CD8-positive, alpha-beta memory T cell (primary cell): ENCODE data around the gene SCN2B. TPM values are rescaled to one million over a fixed set of nuclear protein-coding genes. Genes with fewer than 3 reads are reported as not detected.

Experiments used
- CTCF ChIA-PET: fragments of 350-600 bp; sonication (Branson Sonifier 250); formaldehyde crosslinking; loops from one replicate; lab custom pipeline; 2021; ENCODE audit warnings: antibody characterized with exemption; lab: Charles Lee
- POLR2A ChIA-PET: fragments of 350-600 bp; sonication (Branson Sonifier 250); formaldehyde crosslinking; loops from one replicate; lab custom pipeline; 2021; ENCODE audit warnings: antibody characterized with exemption; lab: Charles Lee
- DNase-seq, 5 donors: peaks; one replicate each; pipeline versions ENCODE4 v3.0.0 to v3.0.0-alpha.2; 2020 to 2022; ENCODE audit warnings: mixed read lengths in 1 of 5
- H3K27ac ChIP-seq: one replicate; pipeline ENCODE4 v1.7.0; 2013; ENCODE audit warnings: low read depth, mild to moderate bottlenecking, low read length, moderate library complexity
- H3K27me3 ChIP-seq: 2 replicates; pipeline ENCODE4 v1.7.0; 2013; ENCODE audit warnings: low read length, mild to moderate bottlenecking; ENCODE audit not compliant: insufficient read depth, poor library complexity, severe bottlenecking
- H3K36me3 ChIP-seq: 2 replicates; pipeline ENCODE4 v1.7.0; 2013; ENCODE audit warnings: mild to moderate bottlenecking, low read length, moderate library complexity; ENCODE audit not compliant: insufficient read depth
- H3K4me1 ChIP-seq: 2 replicates; pipeline ENCODE4 v1.7.0; 2013; ENCODE audit warnings: mild to moderate bottlenecking, low read length, moderate library complexity; ENCODE audit not compliant: insufficient read depth
- H3K4me3 ChIP-seq: 2 replicates; pipeline ENCODE4 v1.7.0; 2013; ENCODE audit warnings: mild to moderate bottlenecking, low read length
- H3K9me3 ChIP-seq: 2 replicates; pipeline ENCODE4 v1.7.0; 2013; ENCODE audit warnings: mild to moderate bottlenecking, low read length
- H3K27ac Mint-ChIP-seq, 8 donors: one replicate each; pipeline ENCODE4 v1.8.0; 2020 to 2021; ENCODE audit warnings: mixed read lengths in 8 of 8, mild to moderate bottlenecking in 6 of 8, inconsistent platforms in 3 of 8, moderate library complexity in 3 of 8
- H3K27me3 Mint-ChIP-seq, 2 donors: one replicate each; pipeline ENCODE4 v1.8.0; 2020 to 2021; ENCODE audit warnings: mixed read lengths in 2 of 2, mild to moderate bottlenecking in 1 of 2, moderate library complexity in 1 of 2
- H3K36me3 Mint-ChIP-seq, 3 donors: one replicate each; pipeline ENCODE4 v1.8.0; 2020 to 2021; ENCODE audit warnings: mixed read lengths in 3 of 3, inconsistent platforms in 1 of 3, mild to moderate bottlenecking in 1 of 3
- H3K4me1 Mint-ChIP-seq, 3 donors: one replicate each; pipeline ENCODE4 v1.8.0; 2020 to 2021; ENCODE audit warnings: mixed read lengths in 3 of 3, inconsistent platforms in 1 of 3, mild to moderate bottlenecking in 1 of 3
- H3K4me3 Mint-ChIP-seq, 7 donors: one replicate each; pipeline ENCODE4 v1.8.0; 2020 to 2021; ENCODE audit warnings: mixed read lengths in 7 of 7, mild to moderate bottlenecking in 6 of 7, moderate library complexity in 4 of 7, inconsistent platforms in 2 of 7
- H3K9me3 Mint-ChIP-seq, 5 donors: one replicate each; pipeline ENCODE4 v1.8.0; 2020 to 2022; ENCODE audit warnings: mixed read lengths in 5 of 5, mild to moderate bottlenecking in 3 of 5, moderate library complexity in 2 of 5, inconsistent platforms in 1 of 5
- polyA plus RNA-seq: library from polyadenylated mRNA; unstranded; fragments of 300-500 nt; fragmentation: Illumina TruSeq; gene quantifications from one replicate; pipeline ENCODE4 v1.2.3, GENCODE V29; 2021
- total RNA-seq, 2 experiments: library from RNA; stranded (reverse); gene quantifications; one replicate each; pipeline ENCODE4 v1.2.3, GENCODE V29; 2021

Gene SCN2B, protein sequence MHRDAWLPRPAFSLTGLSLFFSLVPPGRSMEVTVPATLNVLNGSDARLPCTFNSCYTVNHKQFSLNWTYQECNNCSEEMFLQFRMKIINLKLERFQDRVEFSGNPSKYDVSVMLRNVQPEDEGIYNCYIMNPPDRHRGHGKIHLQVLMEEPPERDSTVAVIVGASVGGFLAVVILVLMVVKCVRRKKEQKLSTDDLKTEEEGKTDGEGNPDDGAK
- total RNA-seq (not detected), polyA plus RNA-seq (not detected)

DNA sequence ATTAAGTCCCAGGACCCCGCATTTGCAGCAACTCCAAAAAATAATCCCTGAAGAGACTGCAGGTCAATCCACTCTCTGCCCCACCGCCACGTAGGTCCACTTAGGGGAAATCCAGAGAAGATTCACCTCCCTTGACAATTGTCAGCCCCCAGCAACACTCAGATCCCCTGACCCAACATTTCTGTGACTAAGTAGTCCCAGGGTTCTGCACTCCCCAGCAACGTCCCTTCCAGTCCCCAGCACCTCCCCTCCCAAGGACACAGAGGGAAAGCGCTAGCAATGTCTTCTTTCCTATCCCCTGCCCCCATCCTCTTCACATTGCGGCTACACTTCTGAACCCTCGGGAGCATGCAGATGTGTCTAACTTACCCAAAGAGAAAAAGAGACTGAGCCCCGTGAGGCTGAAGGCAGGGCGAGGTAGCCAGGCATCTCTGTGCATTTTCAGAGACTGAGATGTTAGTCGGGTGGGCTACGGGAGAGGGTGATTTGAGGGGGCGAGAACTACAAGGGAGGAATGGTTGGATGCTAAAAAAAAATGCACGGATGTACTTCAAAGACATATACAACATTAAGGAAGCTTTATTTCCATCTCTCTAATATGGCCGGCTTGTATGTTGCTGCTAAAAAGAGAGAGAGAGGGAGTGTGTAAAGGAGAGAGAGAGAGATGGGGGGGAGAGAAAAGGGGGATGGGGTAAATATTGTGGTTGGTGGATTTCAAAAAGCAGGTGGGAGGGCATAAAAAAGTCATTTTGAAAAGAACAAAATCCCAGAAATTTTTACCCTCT lies at the start of gene SCN2B:
Gene SCN2B, minus strand, starts transcription at position 647 of the 785 bp plus-strand sequence. Its CDS starts 208 bp downstream, at position 439.
- peak within 1 kb of the TSS in 1 of 8 donors; percentile 52 for H3K27ac Mint-ChIP-seq
- no peaks in the 10 kb centered on the region for H3K36me3 ChIP-seq
- no peaks in the 10 kb centered on the region for H3K9me3 ChIP-seq
- H3K4me3 ChIP-seq, result no peak within 1 kb of the TSS
- H3K27ac ChIP-seq, result no peak within 1 kb of the TSS
- H3K4me1 Mint-ChIP-seq, result peaks cover 0 to 5% (median 4%) of the 10 kb centered on the region in 3 donors
- H3K4me1 ChIP-seq, result peaks cover 8% of the 10 kb centered on the region
- CTCF ChIA-PET, result no interaction called here
- no peaks in the 10 kb centered on the region for H3K27me3 ChIP-seq
- H3K4me3 Mint-ChIP-seq, result no peak within 1 kb of the TSS
- no peaks in the 10 kb centered on the region for H3K9me3 Mint-ChIP-seq
- DNase-seq, result no peak
- H3K36me3 Mint-ChIP-seq, result no peaks in the 10 kb centered on the region
- H3K27me3 Mint-ChIP-seq, result peaks cover 6 to 8% of the 10 kb centered on the region in 2 donors
- POLR2A ChIA-PET, result no interaction called here

DNA sequence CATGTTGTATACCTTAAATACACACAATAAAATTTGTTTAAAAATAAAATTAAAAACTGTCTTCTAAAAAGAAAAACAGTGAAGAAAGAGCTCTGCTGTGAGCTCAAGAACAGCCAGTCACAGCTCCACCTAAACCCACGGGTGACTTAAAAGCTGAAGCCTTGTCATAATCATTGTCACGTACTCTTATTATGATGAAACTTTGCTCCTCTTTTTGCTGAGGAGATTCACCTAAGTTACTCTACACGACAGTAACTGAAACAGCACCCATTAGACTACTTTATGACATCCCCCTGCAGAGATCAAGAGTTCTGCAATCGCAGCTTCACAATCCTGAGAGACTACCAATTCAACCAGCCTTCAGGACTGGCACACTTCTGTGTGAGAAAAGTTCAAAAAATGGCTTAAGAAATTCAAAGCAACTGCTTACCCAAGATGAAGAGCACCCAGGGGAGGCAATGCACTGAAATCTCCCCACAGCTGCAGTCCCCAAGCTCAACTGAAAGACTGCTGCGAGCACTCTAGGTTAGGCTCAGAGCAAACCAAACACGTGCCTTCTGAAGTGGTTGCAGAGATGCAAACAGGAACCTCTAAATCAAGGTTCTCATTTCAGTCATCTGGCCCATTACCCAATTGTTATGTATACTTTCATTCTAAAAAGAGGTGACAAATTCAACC lies 48.2 kb upstream of the SCN2B start, which contains the start of gene JAML:
Gene JAML, minus strand, starts transcription at position 501 of the 678 bp plus-strand sequence. CDS start 10,145 bp downstream, outside the sequence.
- Mint-ChIP-seq H3K9me3 (no peaks in the 10 kb centered on the region), H3K4me3 (peak within 1 kb of the TSS; percentile 84 to 94 (median 90)), H3K27me3 (no peaks in the 10 kb centered on the region), H3K36me3 (peaks cover 4 to 64% (median 5%) of the 10 kb centered on the region in 3 donors), H3K4me1 (peaks cover 0 to 77% (median 43%) of the 10 kb centered on the region in 3 donors), H3K27ac (peak within 1 kb of the TSS in 7 of 8 donors; percentile 76 to 96 (median 95))
- no peaks in the 10 kb centered on the region for H3K9me3 ChIP-seq
- peak; percentile 31 to 84 (median 75) for DNase-seq
- peaks cover 86% of the 10 kb centered on the region for H3K4me1 ChIP-seq
- CTCF ChIA-PET, result interaction anchor here (0.7 to 5.4 kb wide), 13 partner anchors 9 to 129 kb away, joined by 3 to 19 read pairs (median 4); partner anchors contain the start of gene CD3D
- H3K4me3 ChIP-seq, result peak within 1 kb of the TSS; percentile 76
- POLR2A ChIA-PET, result interaction anchor here (0.5 to 4.1 kb wide), 12 partner anchors 11 to 211 kb away, joined by 3 to 27 read pairs (median 4); partner anchors contain the start of genes CD3D, KMT2A, MPZL3 and UBE4A
- no peaks in the 10 kb centered on the region for H3K36me3 ChIP-seq
- peak within 1 kb of the TSS; percentile 61 for H3K27ac ChIP-seq
- H3K27me3 ChIP-seq, result no peaks in the 10 kb centered on the region

DNA sequence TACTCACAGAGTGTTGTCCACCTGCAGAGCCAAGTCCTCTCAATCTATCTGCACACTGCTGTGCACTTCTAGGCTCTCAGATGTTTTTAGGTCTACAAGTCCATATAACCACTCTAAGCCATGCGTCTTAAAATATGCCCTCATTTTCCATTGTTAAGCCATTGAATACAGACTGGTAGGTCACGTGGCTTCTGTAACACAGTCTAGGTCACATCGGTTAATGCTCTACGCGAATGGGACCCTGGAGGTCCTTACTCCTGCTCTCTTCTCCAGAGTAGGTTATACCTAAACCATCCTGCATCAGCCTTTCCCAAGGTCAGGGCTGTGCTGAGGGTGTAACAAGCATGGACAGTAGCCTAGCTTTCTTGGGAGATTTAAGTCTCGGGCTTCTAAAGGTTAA lies 47.6 kb upstream of the SCN2B start:
- Histone ChIP-seq H3K27me3 (no peaks in the 10 kb centered on the region), H3K4me3 (peak overlapping the region; percentile 76), H3K4me1 (peaks cover 86% of the 10 kb centered on the region), H3K9me3 (no peaks in the 10 kb centered on the region), H3K36me3 (no peaks in the 10 kb centered on the region), H3K27ac (peak overlapping the region; percentile 61)
- Mint-ChIP-seq H3K27ac (peak overlapping the region in 7 of 8 donors; percentile 76 to 96 (median 95)), H3K4me1 (peaks cover 0 to 83% (median 49%) of the 10 kb centered on the region in 3 donors), H3K4me3 (peak overlapping the region; percentile 84 to 94 (median 90)), H3K36me3 (peaks cover 3 to 64% (median 4%) of the 10 kb centered on the region in 3 donors), H3K27me3 (no peaks in the 10 kb centered on the region), H3K9me3 (no peaks in the 10 kb centered on the region)
- POLR2A ChIA-PET, result interaction anchor here (0.6 to 4.1 kb wide), 10 partner anchors 10 to 476 kb away, joined by 3 to 27 read pairs (median 4); partner anchors contain the start of genes CD3D, KMT2A, MPZL3 and UBE4A
- CTCF ChIA-PET, result interaction anchor here (1.0 to 5.4 kb wide), 10 partner anchors 8 to 129 kb away, joined by 3 to 19 read pairs (median 4); partner anchors contain the start of gene CD3D
- DNase-seq, result peak in 3 of 5 donors; percentile 33 to 60 (median 39)

DNA sequence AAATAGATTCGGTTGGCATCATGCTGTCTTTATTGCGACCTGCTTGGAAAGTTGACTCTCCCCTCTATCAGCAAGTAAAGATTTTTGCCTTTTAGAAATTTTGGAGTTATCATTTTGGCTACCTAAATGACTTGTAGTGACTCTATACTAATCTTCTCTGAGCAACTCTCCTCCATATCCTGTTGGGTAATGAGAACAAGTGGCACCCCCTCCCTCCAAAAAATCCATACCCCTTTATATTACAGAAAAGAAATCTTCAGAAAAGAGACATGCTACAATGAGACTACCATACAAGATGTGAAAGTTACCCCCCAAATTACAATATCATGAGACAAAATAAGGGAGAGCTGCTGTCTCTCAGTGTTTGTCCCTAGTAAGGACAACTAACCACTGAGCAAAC lies 47.1 kb upstream of the SCN2B start:
- peaks cover 85% of the 10 kb centered on the region for H3K4me1 ChIP-seq
- no peaks in the 10 kb centered on the region for H3K9me3 ChIP-seq
- H3K4me3 ChIP-seq, result peak overlapping the region; percentile 76
- Mint-ChIP-seq H3K4me1 (peaks cover 0 to 86% (median 54%) of the 10 kb centered on the region in 3 donors), H3K9me3 (no peaks in the 10 kb centered on the region), H3K36me3 (peaks cover 3 to 66% (median 4%) of the 10 kb centered on the region in 3 donors), H3K4me3 (peak overlapping the region; percentile 84 to 94 (median 90)), H3K27ac (peak overlapping the region in 7 of 8 donors; percentile 76 to 96 (median 95)), H3K27me3 (no peaks in the 10 kb centered on the region)
- H3K27me3 ChIP-seq, result no peaks in the 10 kb centered on the region
- peak in 1 of 5 donors; percentile 40 for DNase-seq
- no peaks in the 10 kb centered on the region for H3K36me3 ChIP-seq
- CTCF ChIA-PET, result interaction anchor here (1.2 to 5.4 kb wide), 4 partner anchors 21 to 130 kb away, joined by 4 to 19 read pairs (median 10); no protein-coding TSS in a partner anchor
- H3K27ac ChIP-seq, result peak overlapping the region; percentile 61
- POLR2A ChIA-PET, result interaction anchor here (0.6 to 1.6 kb wide), 5 partner anchors 9 to 476 kb away, joined by 3 to 11 read pairs (median 4); partner anchors contain the start of genes KMT2A and MPZL3

DNA sequence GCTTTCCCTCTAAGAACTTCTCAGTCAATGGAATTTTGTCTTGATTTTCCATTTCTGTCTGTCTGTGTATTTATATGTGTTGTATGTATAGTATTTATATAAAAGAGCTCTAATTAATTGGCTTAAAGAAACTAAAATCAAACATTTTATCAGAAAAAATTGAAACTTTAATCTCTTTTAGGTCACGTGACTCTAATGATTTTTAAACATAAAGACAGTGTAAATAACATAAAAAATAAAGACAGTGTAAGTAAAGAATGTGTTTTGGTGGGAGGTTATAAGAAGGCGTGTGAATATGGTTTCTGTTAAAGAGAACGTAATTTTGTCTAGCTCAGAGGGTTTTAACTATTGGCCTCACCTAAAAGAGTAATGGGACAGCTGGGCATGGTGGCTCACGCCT lies 46.0 kb upstream of the SCN2B start:
- H3K27ac Mint-ChIP-seq, result peak overlapping the region in 7 of 8 donors; percentile 76 to 98 (median 93)
- H3K36me3 Mint-ChIP-seq, result peaks cover 2 to 64% (median 4%) of the 10 kb centered on the region in 3 donors
- POLR2A ChIA-PET, result interaction anchor here (0.6 to 1.2 kb wide), 3 partner anchors 14 to 30 kb away, joined by 3 read pairs; partner anchors contain the start of gene MPZL3
- H3K36me3 ChIP-seq, result no peaks in the 10 kb centered on the region
- H3K4me3 Mint-ChIP-seq, result peak overlapping the region; percentile 69 to 94 (median 90)
- CTCF ChIA-PET, result interaction anchor here (0.8 to 5.4 kb wide), 4 partner anchors 20 to 38 kb away, joined by 3 to 19 read pairs (median 6); no protein-coding TSS in a partner anchor
- H3K27me3 Mint-ChIP-seq, result no peaks in the 10 kb centered on the region
- no peaks in the 10 kb centered on the region for H3K9me3 Mint-ChIP-seq
- H3K27ac ChIP-seq, result no peak overlapping the region
- no peaks in the 10 kb centered on the region for H3K27me3 ChIP-seq
- H3K4me1 Mint-ChIP-seq, result peaks cover 0 to 86% (median 65%) of the 10 kb centered on the region in 3 donors
- no peak for DNase-seq
- H3K4me3 ChIP-seq, result no peak overlapping the region
- H3K9me3 ChIP-seq, result no peaks in the 10 kb centered on the region
- H3K4me1 ChIP-seq, result peaks cover 85% of the 10 kb centered on the region

DNA sequence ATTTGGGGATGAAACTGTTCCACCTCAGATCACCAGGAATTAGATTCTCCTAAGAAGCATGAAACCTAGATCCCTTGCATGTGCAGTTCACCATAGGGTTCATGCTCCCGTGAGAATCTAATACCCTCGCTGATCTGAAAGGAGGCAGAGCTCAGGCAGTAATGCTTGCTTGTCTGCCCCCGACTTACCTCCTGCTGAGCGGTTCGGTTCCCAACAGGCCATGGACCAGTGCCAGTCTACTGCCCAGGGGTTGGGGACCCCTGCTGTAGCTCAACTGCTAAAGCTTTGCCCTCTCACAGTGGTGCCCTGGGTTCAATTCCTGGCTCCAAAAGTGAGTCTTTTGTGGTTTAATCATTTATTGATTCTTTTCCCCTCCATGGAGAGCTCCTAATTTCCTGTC lies 45.0 kb upstream of the SCN2B start:
- Mint-ChIP-seq H3K36me3 (peaks cover 0 to 61% (median under 1%) of the 10 kb centered on the region in 3 donors), H3K27ac (peak overlapping the region in 7 of 8 donors; percentile 7 to 98 (median 95)), H3K4me1 (peaks cover 0 to 86% (median 75%) of the 10 kb centered on the region in 3 donors), H3K4me3 (peak overlapping the region; percentile 69 to 94 (median 90)), H3K27me3 (no peaks in the 10 kb centered on the region), H3K9me3 (no peaks in the 10 kb centered on the region)
- DNase-seq, result no peak
- no peak overlapping the region for H3K27ac ChIP-seq
- CTCF ChIA-PET, result interaction anchor here (0.8 to 1.3 kb wide), 4 partner anchors 10 to 131 kb away, joined by 3 read pairs; no protein-coding TSS in a partner anchor
- POLR2A ChIA-PET, result interaction anchor here (1.2 kb wide), 1 partner anchor 19 kb away, joined by 3 read pairs; no protein-coding TSS in a partner anchor
- no peak overlapping the region for H3K4me3 ChIP-seq
- H3K27me3 ChIP-seq, result no peaks in the 10 kb centered on the region
- H3K36me3 ChIP-seq, result no peaks in the 10 kb centered on the region
- no peaks in the 10 kb centered on the region for H3K9me3 ChIP-seq
- peaks cover 85% of the 10 kb centered on the region for H3K4me1 ChIP-seq
